ENCODE measurements around the gene IL1R2. TPM values are rescaled to one million over a fixed set of nuclear protein-coding genes. Genes with fewer than 3 reads are reported as not detected.

The IL1R2 gene
- total and polyA plus RNA-seq, 2 donors from 2014 or later: 11.2 to 20.0 TPM

- intact Hi-C loops (cut with DNase I): no loop called here
- DNase-seq: no peak
Observed at GRCh38 chr2:102059151-102059550, 67.4 kb downstream of the IL1R2 start.

GRCh38 chr2:102060047-102060446 is 68.3 kb downstream of the IL1R2 start:
- H3K9ac ChIP-seq (ENCODE audit: low read length in 3 of 3): no peak overlapping the region
- FAIRE-seq (no peak), DNase-seq (no peak)
- no peak for TF ChIP-seq CTCF (IDR thresholded peaks at IDR 0.05; ENCODE audit: borderline replicate concordance, extremely low read depth, insufficient read depth)
- no peaks in the 10 kb centered on the region for H3K9me3 ChIP-seq (ENCODE audit: control insufficient read depth in 2 of 3, insufficient read depth in 1 of 3, low read length in 3 of 3)
- intact Hi-C loops (cut with DNase I): no loop called here
- H3K4me1 ChIP-seq (ENCODE audit: control insufficient read depth in 2 of 3, insufficient read depth in 2 of 3, low read depth in 1 of 3, low read length in 3 of 3): peaks cover 10 to 26% (median 23%) of the 10 kb centered on the region in 3 donors
- no peak overlapping the region for H3K27ac ChIP-seq (ENCODE audit: low read depth in 2 of 2, low read length in 2 of 2)
- H3K36me3 ChIP-seq (ENCODE audit: control insufficient read depth in 2 of 3, insufficient read depth in 3 of 3, low read length in 3 of 3): no peaks in the 10 kb centered on the region
- no peaks in the 10 kb centered on the region for H3K27me3 ChIP-seq (ENCODE audit: control insufficient read depth, insufficient read depth, low read length)
- no peak overlapping the region for H3K4me3 ChIP-seq (ENCODE audit: low read length in 3 of 3)

More at GRCh38 chr2:102059151-102059550, 67.4 kb downstream of the IL1R2 start:
- FAIRE-seq: no peak
- no peak for TF ChIP-seq CTCF (IDR thresholded peaks at IDR 0.05; ENCODE audit: borderline replicate concordance, extremely low read depth, insufficient read depth)
- H3K4me3 ChIP-seq (ENCODE audit: low read length in 3 of 3): no peak overlapping the region
- no peak overlapping the region for H3K27ac ChIP-seq (ENCODE audit: low read depth in 2 of 2, low read length in 2 of 2)
- no peak overlapping the region for H3K9ac ChIP-seq (ENCODE audit: low read length in 3 of 3)
- H3K9me3 ChIP-seq (ENCODE audit: control insufficient read depth in 2 of 3, insufficient read depth in 1 of 3, low read length in 3 of 3): no peaks in the 10 kb centered on the region
- peaks cover 10 to 17% (median 16%) of the 10 kb centered on the region in 3 donors for H3K4me1 ChIP-seq (ENCODE audit: control insufficient read depth in 2 of 3, insufficient read depth in 2 of 3, low read depth in 1 of 3, low read length in 3 of 3)
- no peaks in the 10 kb centered on the region for H3K27me3 ChIP-seq (ENCODE audit: control insufficient read depth, insufficient read depth, low read length)
- no peaks in the 10 kb centered on the region for H3K36me3 ChIP-seq (ENCODE audit: control insufficient read depth in 2 of 3, insufficient read depth in 3 of 3, low read length in 3 of 3)

DNA sequence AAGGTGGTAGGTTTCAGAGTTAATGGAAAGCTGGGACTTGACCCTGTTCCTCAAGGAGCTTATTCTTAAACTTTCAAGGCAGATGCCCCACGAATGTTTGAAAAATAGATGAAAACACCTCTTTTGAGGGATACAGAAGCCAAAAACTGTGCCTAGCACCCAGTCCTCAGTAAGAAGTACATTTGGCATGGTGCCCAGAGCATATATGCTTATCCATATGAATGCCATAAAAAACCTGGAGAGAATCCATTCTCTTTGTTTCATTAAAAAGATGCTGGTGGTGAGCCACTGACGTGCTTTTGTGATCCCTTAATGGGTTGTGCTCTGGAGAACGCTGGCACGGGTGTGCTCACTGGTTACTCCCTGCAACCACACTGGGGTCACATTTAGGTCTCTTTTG is 69.0 kb downstream of the IL1R2 start:
- no peak for FAIRE-seq
- no peak overlapping the region for H3K4me3 ChIP-seq (ENCODE audit: low read length in 3 of 3)
- DNase-seq: no peak
- no peaks in the 10 kb centered on the region for H3K9me3 ChIP-seq (ENCODE audit: control insufficient read depth in 2 of 3, insufficient read depth in 1 of 3, low read length in 3 of 3)
- TF ChIP-seq CTCF (IDR thresholded peaks at IDR 0.05; ENCODE audit: borderline replicate concordance, extremely low read depth, insufficient read depth): no peak
- no peak overlapping the region for H3K9ac ChIP-seq (ENCODE audit: low read length in 3 of 3)
- no peaks in the 10 kb centered on the region for H3K27me3 ChIP-seq (ENCODE audit: control insufficient read depth, insufficient read depth, low read length)
- H3K36me3 ChIP-seq (ENCODE audit: control insufficient read depth in 2 of 3, insufficient read depth in 3 of 3, low read length in 3 of 3): no peaks in the 10 kb centered on the region
- H3K27ac ChIP-seq (ENCODE audit: low read depth in 2 of 2, low read length in 2 of 2): no peak overlapping the region
- intact Hi-C loops (cut with DNase I): no loop called here
- peaks cover 12 to 32% (median 27%) of the 10 kb centered on the region in 3 donors for H3K4me1 ChIP-seq (ENCODE audit: control insufficient read depth in 2 of 3, insufficient read depth in 2 of 3, low read depth in 1 of 3, low read length in 3 of 3)

- DNase-seq: no peak
- no peak overlapping the region for H3K4me3 ChIP-seq (ENCODE audit: low read length in 3 of 3)
- no peak for FAIRE-seq
- no peaks in the 10 kb centered on the region for H3K9me3 ChIP-seq (ENCODE audit: control insufficient read depth in 2 of 3, insufficient read depth in 1 of 3, low read length in 3 of 3)
- H3K36me3 ChIP-seq (ENCODE audit: control insufficient read depth in 2 of 3, insufficient read depth in 3 of 3, low read length in 3 of 3): no peaks in the 10 kb centered on the region
- no peak overlapping the region for H3K27ac ChIP-seq (ENCODE audit: low read depth in 2 of 2, low read length in 2 of 2)
- H3K4me1 ChIP-seq (ENCODE audit: control insufficient read depth in 2 of 3, insufficient read depth in 2 of 3, low read depth in 1 of 3, low read length in 3 of 3): peaks cover 12 to 32% (median 27%) of the 10 kb centered on the region in 3 donors
- H3K9ac ChIP-seq (ENCODE audit: low read length in 3 of 3): no peak overlapping the region
- no peak for TF ChIP-seq CTCF (IDR thresholded peaks at IDR 0.05; ENCODE audit: borderline replicate concordance, extremely low read depth, insufficient read depth)
- intact Hi-C loops (cut with DNase I): no loop called here
- no peaks in the 10 kb centered on the region for H3K27me3 ChIP-seq (ENCODE audit: control insufficient read depth, insufficient read depth, low read length)
Observed at GRCh38 chr2:102061286-102061699, 69.5 kb downstream of the IL1R2 start.

Data from kidney (tissue), 14 donors.